Gastroesophageal sphincter (tissue), 4 donors: Measurements from ENCODE around the gene ING2. TPM values are rescaled to one million over a fixed set of nuclear protein-coding genes. Genes with fewer than 3 reads are reported as not detected.

Experiments
- ATAC-seq: fragments of 150-250 bp; one replicate; pipeline ENCODE4 v1.9.1; 2016; ENCODE audit warnings: mild to moderate bottlenecking, moderate library complexity
- H3K27ac ChIP-seq, 4 donors: fragments of 200-600 bp; sonication (generic) in 3 of 4; 1 replicate in 3 of 4; 2 replicates in 1 of 4; pipeline ENCODE4 v1.5.1; 2016 to 2019
- H3K27me3 ChIP-seq: fragments of 200-600 bp; sonication (generic); one replicate; pipeline ENCODE4 v1.5.1; 2019
- H3K36me3 ChIP-seq, 2 donors: fragments of 200-600 bp; sonication (generic); one replicate each; pipeline ENCODE4 v1.5.1; 2019; ENCODE audit warnings: control low read depth in 1 of 2
- H3K4me1 ChIP-seq, 3 donors: fragments of 200-600 bp; sonication (generic); 1 replicate in 2 of 3; 2 replicates in 1 of 3; pipeline ENCODE4 v1.5.1; 2016 to 2019; ENCODE audit warnings: control low read depth in 2 of 3
- H3K4me3 ChIP-seq, 2 donors: fragments of 200-600 bp; sonication (generic); one replicate each; pipeline ENCODE4 v1.5.1; 2019; ENCODE audit warnings: mild to moderate bottlenecking in 1 of 2, moderate library complexity in 1 of 2
- H3K9me3 ChIP-seq, 3 donors: fragments of 200-600 bp; sonication (generic); one replicate each; pipeline ENCODE4 v1.5.1; 2017 to 2019; ENCODE audit warnings: control low read depth in 2 of 3
- EP300 ChIP-seq: sonication (generic); formaldehyde crosslinking; IDR thresholded peaks from one replicate; pipeline ENCODE4 v1.6.1; 2017; ENCODE audit warnings: antibody characterized with exemption, mild to moderate bottlenecking
- POLR2A ChIP-seq, 2 donors: fragments of 450-650 bp; IDR thresholded peaks; one replicate each; pipeline ENCODE4 v1.6.1; 2017; ENCODE audit warnings: antibody characterized with exemption in 2 of 2, mild to moderate bottlenecking in 2 of 2, moderate library complexity in 1 of 2
- POLR2AphosphoS5 ChIP-seq: sonication (generic); formaldehyde crosslinking; IDR thresholded peaks from one replicate; pipeline ENCODE4 v1.6.1; 2017; ENCODE audit warnings: antibody characterized with exemption
- WGBS, 2 donors: methylation state at CpG; one replicate each; pipeline ENCODE4 v1.1.5; 2018; ENCODE audit warnings: low coverage in 1 of 2; 5-methylcytosine and 5-hydroxymethylcytosine counted together
- total RNA-seq, 4 donors: library from RNA; depleted of rRNA; stranded (reverse); fragments of >200 nt; gene quantifications; one replicate each; pipeline ENCODE4 v1.1.0, GENCODE V29; 2016
- TF ChIP-seq, protein P1 (sequence below), 4 experiments: fragments of 200-600 bp in 2 of 4; fragments of 450-650 bp in 2 of 4; sonication (generic) in 1 of 4; IDR thresholded peaks; one replicate each; pipeline ENCODE4 v1.5.1; 2017 to 2019; ENCODE audit warnings: antibody characterized with exemption in 4 of 4, mild to moderate bottlenecking in 2 of 4, moderate library complexity in 2 of 4

ING2 gene
- total RNA-seq, 4 donors from 2014 or later = 27.9 to 64.4 (median 48.4) TPM

DNA sequence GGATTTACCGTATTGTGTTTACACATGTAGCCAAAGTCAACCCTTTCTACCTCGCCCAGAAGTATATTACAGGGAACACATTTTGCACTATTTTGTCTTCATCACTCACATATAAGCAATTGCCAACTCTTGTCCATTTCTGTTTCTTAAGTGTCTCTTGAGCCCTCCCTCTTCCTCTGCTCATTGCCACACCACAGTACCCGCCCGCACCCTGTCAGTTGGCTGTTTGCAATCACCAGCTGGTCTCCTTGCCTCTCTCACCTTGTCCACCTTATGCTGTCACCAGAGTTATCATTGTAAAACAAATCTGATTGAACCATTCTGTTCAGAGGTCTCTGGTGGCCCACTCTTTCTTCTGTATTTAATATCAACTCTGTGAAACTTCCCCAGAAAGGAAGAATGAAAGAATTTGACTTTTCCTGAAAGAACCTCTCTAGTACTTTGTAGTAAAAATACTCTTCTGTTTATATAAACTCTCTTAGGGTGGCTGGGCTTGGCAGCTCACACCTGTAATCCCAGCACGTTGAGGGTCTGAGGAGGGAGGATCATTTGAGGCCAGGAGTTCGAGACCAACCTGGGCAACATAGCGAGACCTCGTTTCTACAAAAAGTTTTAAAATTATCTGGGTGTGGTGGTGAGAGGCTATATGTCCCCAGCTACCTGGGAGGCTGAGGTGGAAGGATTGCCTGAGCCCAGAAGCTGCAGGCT lies 50.2 kb downstream of the ING2 start:
- Histone ChIP-seq H3K36me3 (no peaks in the 10 kb centered on the region), H3K9me3 (no peaks in the 10 kb centered on the region), H3K27ac (no peak overlapping the region), H3K27me3 (no peaks in the 10 kb centered on the region), H3K4me3 (no peak overlapping the region), H3K4me1 (no peaks in the 10 kb centered on the region)
- no peak for ATAC-seq
- WGBS, 2 donors = 45 to 61% methylated on average over 6 to 7 of the region's 8 CpGs
- TF ChIP-seq POLR2AphosphoS5 (no peak), POLR2A (IDR thresholded peaks at IDR 0.05) (no peak), EP300 (no peak)
- TF ChIP-seq, protein P1, sequence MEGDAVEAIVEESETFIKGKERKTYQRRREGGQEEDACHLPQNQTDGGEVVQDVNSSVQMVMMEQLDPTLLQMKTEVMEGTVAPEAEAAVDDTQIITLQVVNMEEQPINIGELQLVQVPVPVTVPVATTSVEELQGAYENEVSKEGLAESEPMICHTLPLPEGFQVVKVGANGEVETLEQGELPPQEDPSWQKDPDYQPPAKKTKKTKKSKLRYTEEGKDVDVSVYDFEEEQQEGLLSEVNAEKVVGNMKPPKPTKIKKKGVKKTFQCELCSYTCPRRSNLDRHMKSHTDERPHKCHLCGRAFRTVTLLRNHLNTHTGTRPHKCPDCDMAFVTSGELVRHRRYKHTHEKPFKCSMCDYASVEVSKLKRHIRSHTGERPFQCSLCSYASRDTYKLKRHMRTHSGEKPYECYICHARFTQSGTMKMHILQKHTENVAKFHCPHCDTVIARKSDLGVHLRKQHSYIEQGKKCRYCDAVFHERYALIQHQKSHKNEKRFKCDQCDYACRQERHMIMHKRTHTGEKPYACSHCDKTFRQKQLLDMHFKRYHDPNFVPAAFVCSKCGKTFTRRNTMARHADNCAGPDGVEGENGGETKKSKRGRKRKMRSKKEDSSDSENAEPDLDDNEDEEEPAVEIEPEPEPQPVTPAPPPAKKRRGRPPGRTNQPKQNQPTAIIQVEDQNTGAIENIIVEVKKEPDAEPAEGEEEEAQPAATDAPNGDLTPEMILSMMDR (IDR thresholded peaks at IDR 0.05) = no peak

DNA sequence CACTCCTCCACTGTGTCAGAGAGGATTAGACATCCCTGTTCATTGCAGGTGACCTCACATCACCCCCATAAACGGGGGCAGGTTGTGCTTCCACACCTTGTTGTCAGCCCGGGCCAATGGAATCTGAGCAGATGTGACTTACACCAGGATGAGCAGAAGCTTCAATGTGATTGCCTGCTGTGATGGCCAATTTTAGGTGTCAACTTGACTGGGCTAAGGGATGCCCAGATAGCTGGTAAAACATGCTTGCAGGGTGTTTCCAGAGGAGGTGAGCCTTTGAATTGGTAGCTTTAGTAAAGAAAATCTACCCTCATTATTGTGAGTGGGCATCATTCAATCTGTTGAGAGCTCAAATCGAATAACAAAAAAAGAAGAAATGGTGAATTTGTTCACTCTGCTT lies 52.1 kb downstream of the ING2 start:
- 100% methylated on average over 1 of the region's 3 CpGs; no CpG with 5 or more reads in 1 of the 2 donors for WGBS, 2 donors
- no peaks in the 10 kb centered on the region for H3K27me3 ChIP-seq
- H3K4me3 ChIP-seq = no peak overlapping the region
- no peaks in the 10 kb centered on the region for H3K36me3 ChIP-seq
- ATAC-seq = no peak
- TF ChIP-seq EP300 = no peak
- no peak for TF ChIP-seq POLR2A (IDR thresholded peaks at IDR 0.05)
- TF ChIP-seq, protein P1 (IDR thresholded peaks at IDR 0.05) = no peak
- TF ChIP-seq POLR2AphosphoS5 = no peak
- no peaks in the 10 kb centered on the region for H3K4me1 ChIP-seq
- no peaks in the 10 kb centered on the region for H3K9me3 ChIP-seq
- H3K27ac ChIP-seq = no peak overlapping the region

DNA sequence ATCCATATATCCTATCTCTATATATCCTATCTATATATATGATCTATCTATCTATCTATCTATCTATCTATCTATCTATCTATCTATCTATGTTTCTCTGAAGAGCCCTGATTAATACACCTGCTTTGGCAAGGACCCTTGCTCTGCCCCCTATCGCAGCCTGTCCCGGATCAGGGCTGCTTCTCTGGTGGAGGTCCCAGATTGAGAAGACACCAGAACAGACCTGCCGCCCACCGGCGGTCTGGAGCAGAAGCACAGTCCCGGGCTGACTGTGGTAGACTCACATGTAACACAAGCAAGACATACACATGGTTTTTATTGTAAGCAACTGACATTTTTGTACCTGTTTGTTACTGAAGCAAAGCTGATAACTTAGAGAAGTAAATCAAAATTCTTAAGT lies 52.8 kb downstream of the ING2 start:
- Histone ChIP-seq H3K9me3 (no peaks in the 10 kb centered on the region), H3K4me1 (no peaks in the 10 kb centered on the region), H3K27ac (no peak overlapping the region), H3K4me3 (no peak overlapping the region), H3K27me3 (no peaks in the 10 kb centered on the region), H3K36me3 (no peaks in the 10 kb centered on the region)
- no peak for ATAC-seq
- TF ChIP-seq, protein P1 (IDR thresholded peaks at IDR 0.05) = no peak
- TF ChIP-seq EP300 (no peak), POLR2AphosphoS5 (no peak), POLR2A (IDR thresholded peaks at IDR 0.05) (no peak)
- 88 to 94% methylated on average over 3 to 6 of the region's 6 CpGs for WGBS, 2 donors

DNA sequence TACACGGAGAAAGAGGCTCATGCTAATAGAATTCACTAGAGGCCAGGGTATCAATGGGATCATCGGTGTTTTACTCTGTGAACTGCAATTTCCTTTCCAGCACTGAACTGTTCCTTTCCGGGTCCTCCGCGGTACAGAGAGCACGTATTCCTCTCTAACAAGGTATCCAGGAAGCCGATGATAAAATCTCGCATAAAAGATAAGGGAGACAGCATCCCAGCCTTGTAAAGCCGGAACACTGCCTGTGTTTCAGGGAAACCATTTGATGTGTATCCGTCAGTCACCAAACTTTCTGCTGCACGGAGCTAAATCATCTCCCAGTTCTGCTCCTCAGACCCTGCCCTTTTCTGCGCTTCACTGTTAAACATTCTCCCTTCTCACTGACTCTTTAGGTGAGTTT lies 54.0 kb downstream of the ING2 start:
- Histone ChIP-seq H3K4me3 (no peak overlapping the region), H3K4me1 (no peaks in the 10 kb centered on the region), H3K9me3 (no peaks in the 10 kb centered on the region), H3K36me3 (no peaks in the 10 kb centered on the region), H3K27ac (no peak overlapping the region), H3K27me3 (no peaks in the 10 kb centered on the region)
- WGBS, 2 donors = 64 to 68% methylated on average over 6 to 12 of the region's 12 CpGs
- ATAC-seq = no peak
- TF ChIP-seq EP300 (no peak), POLR2A (IDR thresholded peaks at IDR 0.05) (no peak), POLR2AphosphoS5 (no peak)
- TF ChIP-seq, protein P1 (IDR thresholded peaks at IDR 0.05) = no peak

DNA sequence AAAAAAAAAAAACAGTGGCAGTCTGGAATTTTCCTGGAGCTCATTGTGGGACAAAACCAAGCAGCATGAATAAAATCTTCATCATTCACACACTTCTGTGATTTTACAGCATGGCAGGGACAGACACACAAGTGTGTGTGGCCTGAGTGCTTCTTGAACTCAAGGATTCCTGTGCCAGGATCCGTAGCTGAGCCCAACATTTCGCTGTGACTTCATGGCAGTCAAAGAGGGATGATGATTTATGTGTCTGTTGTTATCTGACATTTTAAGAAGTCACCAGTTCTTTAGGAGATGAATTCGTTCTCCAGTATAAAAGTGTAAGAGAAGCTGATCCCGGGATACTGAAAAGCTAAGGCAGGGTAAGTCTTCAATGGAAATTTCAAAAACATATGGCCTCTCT lies 57.0 kb downstream of the ING2 start:
- no peaks in the 10 kb centered on the region for H3K27me3 ChIP-seq
- no peak overlapping the region for H3K4me3 ChIP-seq
- no peaks in the 10 kb centered on the region for H3K9me3 ChIP-seq
- H3K27ac ChIP-seq = no peak overlapping the region
- TF ChIP-seq POLR2A (IDR thresholded peaks at IDR 0.05) (no peak), EP300 (no peak), POLR2AphosphoS5 (no peak)
- TF ChIP-seq, protein P1 (IDR thresholded peaks at IDR 0.05) = no peak
- no peak for ATAC-seq
- H3K36me3 ChIP-seq = no peaks in the 10 kb centered on the region
- no peaks in the 10 kb centered on the region for H3K4me1 ChIP-seq
- 50 to 62% methylated on average over 1 to 4 of the region's 4 CpGs for WGBS, 2 donors
